Umbilical cord (tissue), 2 donors: ENCODE results near the gene TMEM183A. TPM values are rescaled to one million over a fixed set of nuclear protein-coding genes. Genes with fewer than 3 reads are reported as not detected.

Experiments used
- DNase-seq: peaks from one replicate; pipeline ENCODE4 v3.0.0-alpha.2; 2015; ENCODE audit warnings: low spot score
- total RNA-seq: library from RNA; depleted of rRNA; stranded (reverse); fragments of >200 nt; gene quantifications from one replicate; pipeline ENCODE4 v1.2.3, GENCODE V29; 2014; ENCODE audit warnings: low replicate concordance; ENCODE audit not compliant: insufficient read depth

TMEM183A gene
- total RNA-seq, 1 donor from 2014 or later: 41.7 TPM

DNA sequence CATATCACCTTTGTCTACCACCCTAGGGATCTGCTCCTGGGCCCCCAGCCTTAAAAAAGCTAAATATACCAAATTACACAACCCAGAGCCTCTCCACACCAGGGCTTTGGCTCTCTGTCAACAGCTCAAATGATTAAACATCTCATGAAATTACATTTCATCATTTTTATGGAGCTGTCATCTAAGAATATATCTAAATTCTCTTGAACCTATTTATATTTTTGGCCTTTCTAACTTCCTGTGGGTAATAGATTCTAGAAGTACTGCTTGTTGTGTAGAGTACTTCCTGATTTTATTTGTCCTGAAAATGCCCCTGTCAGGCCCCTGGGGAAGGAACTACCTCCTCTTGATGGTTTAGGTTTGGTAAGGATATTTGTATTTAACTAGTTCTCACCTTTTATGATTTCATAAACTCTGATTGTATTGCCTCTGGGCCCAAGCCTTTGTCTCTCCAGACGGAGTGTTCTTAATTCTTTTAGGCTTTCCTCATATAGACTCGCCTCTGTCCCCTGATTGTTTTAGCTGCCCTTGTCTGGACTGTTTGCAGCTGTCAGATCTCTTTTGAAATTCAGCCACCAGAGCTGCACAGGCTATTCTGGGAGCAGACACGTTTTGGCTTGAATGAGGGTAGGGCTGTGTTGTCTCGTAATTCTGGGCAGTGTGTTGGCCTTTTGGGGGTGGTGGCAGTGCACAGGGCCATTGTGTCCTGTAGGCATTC is 62.0 kb downstream of the TMEM183A start:
- peak; percentile 82 for DNase-seq

DNA sequence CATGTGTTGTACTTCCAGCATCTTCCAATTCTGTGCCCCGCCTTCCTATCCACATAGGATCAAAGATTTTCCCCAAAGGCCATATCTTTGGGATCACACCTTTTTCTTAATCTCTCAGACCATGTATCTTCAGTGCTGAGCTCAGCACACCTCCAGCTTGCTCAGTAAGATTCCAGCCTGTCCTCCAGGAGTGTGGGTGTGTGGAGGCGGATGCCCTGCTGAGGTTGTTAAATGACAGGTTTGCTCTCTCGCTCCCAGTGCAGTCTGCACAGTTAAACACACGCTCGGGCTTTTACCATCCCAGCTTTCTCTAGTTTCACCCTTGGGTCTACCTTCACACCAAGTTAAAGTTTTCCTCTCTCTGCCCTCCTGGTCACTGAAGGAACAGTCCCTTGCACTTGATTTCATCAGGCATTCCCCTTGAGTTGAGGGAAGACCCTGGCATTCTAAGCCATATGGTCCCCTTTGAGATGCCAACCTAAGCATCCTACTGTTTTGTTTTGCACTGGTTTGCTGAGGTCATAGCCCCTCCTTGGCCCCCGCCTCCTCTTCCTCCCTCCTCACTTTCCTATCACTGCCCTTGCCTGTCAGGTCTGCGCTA is 64.9 kb downstream of the TMEM183A start:
- no peak for DNase-seq

DNA sequence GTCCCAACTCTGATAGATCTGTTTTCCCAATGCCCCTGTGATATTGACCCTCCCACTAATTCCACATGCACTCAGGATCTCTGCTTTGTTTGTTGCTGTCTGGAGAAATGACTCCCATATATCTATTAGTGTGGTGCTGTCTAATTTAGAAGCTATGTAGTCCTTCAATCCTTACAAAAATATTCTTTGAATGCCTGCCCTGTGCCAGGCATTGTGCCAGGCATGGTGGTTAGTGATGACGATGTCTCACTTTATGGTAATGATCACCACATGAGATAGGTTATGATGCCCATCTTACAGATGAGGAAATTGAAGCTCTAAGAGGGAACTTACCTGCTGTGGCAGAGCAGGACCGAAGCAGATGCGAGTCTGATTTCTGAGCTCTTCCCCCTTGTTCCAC is 65.7 kb downstream of the TMEM183A start:
- no peak for DNase-seq

DNA sequence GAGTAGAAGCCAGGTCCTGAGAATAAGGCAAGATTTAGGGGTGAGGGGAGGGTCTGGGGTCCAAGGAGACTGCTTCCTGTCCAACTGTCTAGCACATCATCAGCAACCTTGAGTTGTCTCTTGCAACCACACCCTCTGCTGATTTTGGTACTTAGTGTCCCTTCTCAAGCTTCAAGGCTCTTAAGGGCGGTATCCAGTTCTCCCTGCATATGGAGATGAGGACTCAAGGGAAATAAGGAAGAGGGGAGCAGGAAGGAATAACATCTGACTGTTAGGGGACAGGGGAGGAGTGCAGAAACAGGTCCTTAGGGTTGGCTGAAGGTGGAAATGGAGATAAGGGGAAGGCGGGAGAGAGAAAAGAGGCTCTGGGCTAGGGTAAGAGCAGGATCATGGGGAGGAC is 66.3 kb downstream of the TMEM183A start:
- no peak for DNase-seq

Other genes starting within 250 kb of the TMEM183A start
- 186 TPM for gene KDM5B, start 199.0 kb upstream of the TMEM183A start, total RNA-seq
- not detected for gene PCAT6, start 196.4 kb upstream of the TMEM183A start, total RNA-seq
- gene RABIF, start 118.2 kb upstream of the TMEM183A start, total RNA-seq: 5.3 TPM
- 21.7 TPM for gene KLHL12, start 80.1 kb upstream of the TMEM183A start, total RNA-seq
- 90.8 TPM for gene ADIPOR1, start 49.1 kb upstream of the TMEM183A start, total RNA-seq
- 28.2 TPM for gene CYB5R1, start 40.1 kb upstream of the TMEM183A start, total RNA-seq
- 23.1 TPM for gene PPFIA4, start 19.1 kb downstream of the TMEM183A start, total RNA-seq
- gene MYOG, start 78.6 kb downstream of the TMEM183A start, total RNA-seq: 2.6 TPM
- 5.8 TPM for gene ADORA1, start 120.4 kb downstream of the TMEM183A start, total RNA-seq
- gene MYBPH, start 168.5 kb downstream of the TMEM183A start, total RNA-seq: not detected
- gene CHI3L1, start 179.3 kb downstream of the TMEM183A start, total RNA-seq: 5.8 TPM
- gene CHIT1, start 222.3 kb downstream of the TMEM183A start, total RNA-seq: 1.4 TPM